Measurements from ENCODE around the gene SLC38A10. TPM values are rescaled to one million over a fixed set of nuclear protein-coding genes. Genes with fewer than 3 reads are reported as not detected.

SLC38A10 gene
- total RNA-seq, 3 donors from 2014 or later (not counting 1 experiment from before 2014, with no cell fraction given): 72.2 to 104 (median 90.5) TPM

DNA sequence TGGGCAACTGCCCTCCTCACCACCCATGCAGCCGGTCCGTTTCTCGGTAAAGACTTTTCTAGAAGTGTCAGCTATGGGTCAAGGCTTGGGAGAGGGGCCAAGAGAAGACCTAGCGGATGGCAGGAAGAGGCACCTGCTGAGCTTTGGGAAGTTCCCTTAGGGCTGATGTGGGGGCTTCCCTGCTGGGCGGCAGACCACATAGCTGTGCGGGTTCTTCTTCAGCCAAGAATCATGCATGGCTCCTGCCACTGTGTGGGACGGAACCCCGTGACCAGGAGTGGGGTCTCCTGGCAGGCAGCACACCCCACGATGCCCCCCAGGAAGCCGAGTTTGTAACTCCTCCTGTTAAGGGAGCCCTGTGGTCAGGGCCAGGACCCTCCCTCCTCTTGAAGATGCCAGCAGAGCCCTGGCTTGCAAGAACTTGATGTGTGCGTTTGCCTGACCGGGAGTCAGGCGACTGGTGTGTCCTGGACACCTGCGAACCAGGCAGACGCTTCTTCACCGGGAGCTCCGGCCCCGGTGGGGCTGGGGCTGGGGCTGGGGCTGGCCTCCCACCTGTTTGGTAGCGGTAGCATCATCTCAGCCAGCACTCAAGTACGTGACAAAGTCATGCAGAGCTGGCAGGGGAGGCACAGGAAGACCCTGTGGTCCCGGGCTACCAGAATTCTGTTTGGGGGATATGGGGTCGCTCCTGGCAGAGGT is 17.7 kb upstream of the SLC38A10 start:
- Histone ChIP-seq H3K4me3 (ENCODE audit: low read length) (no peak overlapping the region), H3K27ac (ENCODE audit: low read length) (no peak overlapping the region), H3K36me3 (ENCODE audit: control insufficient read depth, insufficient read depth, low read length) (no peaks in the 10 kb centered on the region), H3K4me1 (ENCODE audit: control insufficient read depth, insufficient read depth, low read length) (peaks cover 21% of the 10 kb centered on the region), H3K27me3 (ENCODE audit: control insufficient read depth, insufficient read depth, low read length) (no peaks in the 10 kb centered on the region), H3K9me3 (ENCODE audit: control insufficient read depth, insufficient read depth, low read length) (no peaks in the 10 kb centered on the region)
- 83% methylated on average over 22 of the region's 22 CpGs for WGBS (ENCODE audit: insufficient coverage)
- no peak overlapping the region for H3K4me3 Mint-ChIP-seq
- H3K9me3 Mint-ChIP-seq: no peaks in the 10 kb centered on the region
- no peak for ATAC-seq
- H3K27ac Mint-ChIP-seq: no peak overlapping the region
- peaks cover 6 to 7% of the 10 kb centered on the region in 2 donors for H3K4me1 Mint-ChIP-seq
- intact Hi-C loops (cut with micrococcal nuclease): no loop called here
- peaks cover 0 to 9% of the 10 kb centered on the region in 2 donors for H3K27me3 Mint-ChIP-seq (ENCODE audit: low read depth in 2 of 2)
- no peak for DNase-seq
- TF ChIP-seq, protein P1, sequence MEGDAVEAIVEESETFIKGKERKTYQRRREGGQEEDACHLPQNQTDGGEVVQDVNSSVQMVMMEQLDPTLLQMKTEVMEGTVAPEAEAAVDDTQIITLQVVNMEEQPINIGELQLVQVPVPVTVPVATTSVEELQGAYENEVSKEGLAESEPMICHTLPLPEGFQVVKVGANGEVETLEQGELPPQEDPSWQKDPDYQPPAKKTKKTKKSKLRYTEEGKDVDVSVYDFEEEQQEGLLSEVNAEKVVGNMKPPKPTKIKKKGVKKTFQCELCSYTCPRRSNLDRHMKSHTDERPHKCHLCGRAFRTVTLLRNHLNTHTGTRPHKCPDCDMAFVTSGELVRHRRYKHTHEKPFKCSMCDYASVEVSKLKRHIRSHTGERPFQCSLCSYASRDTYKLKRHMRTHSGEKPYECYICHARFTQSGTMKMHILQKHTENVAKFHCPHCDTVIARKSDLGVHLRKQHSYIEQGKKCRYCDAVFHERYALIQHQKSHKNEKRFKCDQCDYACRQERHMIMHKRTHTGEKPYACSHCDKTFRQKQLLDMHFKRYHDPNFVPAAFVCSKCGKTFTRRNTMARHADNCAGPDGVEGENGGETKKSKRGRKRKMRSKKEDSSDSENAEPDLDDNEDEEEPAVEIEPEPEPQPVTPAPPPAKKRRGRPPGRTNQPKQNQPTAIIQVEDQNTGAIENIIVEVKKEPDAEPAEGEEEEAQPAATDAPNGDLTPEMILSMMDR (IDR thresholded peaks at IDR 0.05): no peak
- H3K36me3 Mint-ChIP-seq: no peaks in the 10 kb centered on the region

DNA sequence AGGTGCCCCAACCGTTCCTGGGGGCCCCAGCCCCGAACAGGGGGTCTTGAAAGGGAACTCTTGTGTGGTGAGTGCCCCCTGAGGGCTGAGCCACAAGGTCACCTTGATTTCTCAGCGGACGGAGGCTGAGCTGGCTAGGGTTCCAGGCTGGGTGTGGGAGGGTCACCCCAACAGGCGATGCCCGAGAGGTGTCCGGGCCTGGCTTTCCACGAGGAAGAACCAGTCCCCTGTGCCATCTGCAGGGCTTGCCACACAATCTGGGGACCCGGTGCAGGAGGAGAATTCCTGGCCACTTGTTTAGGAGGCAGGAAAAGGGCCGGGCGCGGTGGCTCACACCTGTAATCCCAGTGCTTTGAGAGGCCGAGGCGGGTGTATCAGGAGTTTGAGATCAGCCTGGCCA is 16.8 kb upstream of the SLC38A10 start:
- Histone ChIP-seq H3K9me3 (ENCODE audit: control insufficient read depth, insufficient read depth, low read length) (no peaks in the 10 kb centered on the region), H3K4me1 (ENCODE audit: control insufficient read depth, insufficient read depth, low read length) (peaks cover 21% of the 10 kb centered on the region), H3K27me3 (ENCODE audit: control insufficient read depth, insufficient read depth, low read length) (no peaks in the 10 kb centered on the region), H3K27ac (ENCODE audit: low read length) (no peak overlapping the region), H3K36me3 (ENCODE audit: control insufficient read depth, insufficient read depth, low read length) (no peaks in the 10 kb centered on the region), H3K4me3 (ENCODE audit: low read length) (no peak overlapping the region)
- DNase-seq: no peak
- no peak for ATAC-seq
- no peaks in the 10 kb centered on the region for H3K9me3 Mint-ChIP-seq
- H3K4me3 Mint-ChIP-seq: no peak overlapping the region
- H3K27me3 Mint-ChIP-seq (ENCODE audit: low read depth in 2 of 2): peaks cover 0 to 10% of the 10 kb centered on the region in 2 donors
- no peak overlapping the region for H3K27ac Mint-ChIP-seq
- no peaks in the 10 kb centered on the region for H3K36me3 Mint-ChIP-seq
- 84% methylated on average over 14 of the region's 14 CpGs for WGBS (ENCODE audit: insufficient coverage)
- intact Hi-C loops (cut with micrococcal nuclease): no loop called here
- H3K4me1 Mint-ChIP-seq: peaks cover 6 to 7% of the 10 kb centered on the region in 2 donors
- TF ChIP-seq, protein P1 (IDR thresholded peaks at IDR 0.05): no peak

DNA sequence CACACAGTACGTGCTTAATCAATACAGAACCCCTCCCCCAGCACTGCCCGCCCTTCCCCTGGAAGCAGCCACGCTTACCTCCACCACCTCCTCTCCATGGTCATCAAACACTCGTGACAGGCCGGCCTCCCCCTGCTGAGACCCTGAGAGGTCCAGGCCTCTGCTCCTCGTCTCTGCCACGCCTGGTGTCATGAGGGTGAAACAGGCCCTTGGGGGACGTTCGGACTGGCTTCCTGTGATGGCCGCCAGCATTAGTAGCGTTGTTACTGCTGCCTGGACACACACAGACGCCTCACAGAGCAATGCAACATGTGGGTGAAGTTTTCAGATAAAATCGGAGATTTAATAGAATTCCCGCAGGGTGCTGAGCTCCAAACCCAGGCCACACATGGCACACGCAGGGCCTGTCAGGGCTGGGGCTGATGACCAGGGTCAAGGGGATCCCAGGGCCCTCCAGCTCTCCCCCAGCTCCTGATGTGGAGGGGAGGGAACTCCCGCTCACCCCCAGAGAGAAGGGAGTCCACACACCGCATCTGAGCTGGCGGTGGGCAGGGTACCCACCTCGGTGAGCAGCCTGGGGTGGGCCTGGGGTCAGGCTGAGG is 15.9 kb upstream of the SLC38A10 start:
- H3K4me3 Mint-ChIP-seq: no peak overlapping the region
- peaks cover 6 to 7% of the 10 kb centered on the region in 2 donors for H3K4me1 Mint-ChIP-seq
- ATAC-seq: no peak
- Histone ChIP-seq H3K4me1 (ENCODE audit: control insufficient read depth, insufficient read depth, low read length) (peaks cover 21% of the 10 kb centered on the region), H3K27ac (ENCODE audit: low read length) (no peak overlapping the region), H3K27me3 (ENCODE audit: control insufficient read depth, insufficient read depth, low read length) (no peaks in the 10 kb centered on the region), H3K4me3 (ENCODE audit: low read length) (no peak overlapping the region), H3K9me3 (ENCODE audit: control insufficient read depth, insufficient read depth, low read length) (no peaks in the 10 kb centered on the region), H3K36me3 (ENCODE audit: control insufficient read depth, insufficient read depth, low read length) (no peaks in the 10 kb centered on the region)
- no peaks in the 10 kb centered on the region for H3K36me3 Mint-ChIP-seq
- no peak overlapping the region for H3K27ac Mint-ChIP-seq
- no peaks in the 10 kb centered on the region for H3K9me3 Mint-ChIP-seq
- intact Hi-C loops (cut with micrococcal nuclease): no loop called here
- no peak for DNase-seq
- H3K27me3 Mint-ChIP-seq (ENCODE audit: low read depth in 2 of 2): peaks cover 0 to 8% of the 10 kb centered on the region in 2 donors
- WGBS (ENCODE audit: insufficient coverage): 87% methylated on average over 19 of the region's 19 CpGs
- TF ChIP-seq, protein P1 (IDR thresholded peaks at IDR 0.05): no peak

Measured in natural killer cell (primary cell).